GM12892 (cell line): Measurements from ENCODE around the gene CEP164.

Source experiments
- POLR2A ChIP-seq: IDR thresholded peaks from 2 replicates; pipeline ENCODE4 v1.6.1; 2011; ENCODE audit warnings: low read depth, low read length, control low read depth
- POLR2AphosphoS5 ChIP-seq: IDR thresholded peaks from 2 replicates; pipeline ENCODE4 v1.6.1; 2011; ENCODE audit warnings: low read depth, low read length, control low read depth
- TAF1 ChIP-seq: IDR thresholded peaks from 2 replicates; pipeline ENCODE4 v1.6.1; 2011; ENCODE audit warnings: low read depth, mild to moderate bottlenecking, control low read depth, low read length, borderline replicate concordance

GRCh38 chr11:117414724-117415123 lies 87.1 kb downstream of the CEP164 start:
- no peak for TF ChIP-seq POLR2AphosphoS5
- no peak for TF ChIP-seq POLR2A
- TF ChIP-seq TAF1: no peak
